ENCODE data around the gene DAAM1.

Gene DAAM1

DNA sequence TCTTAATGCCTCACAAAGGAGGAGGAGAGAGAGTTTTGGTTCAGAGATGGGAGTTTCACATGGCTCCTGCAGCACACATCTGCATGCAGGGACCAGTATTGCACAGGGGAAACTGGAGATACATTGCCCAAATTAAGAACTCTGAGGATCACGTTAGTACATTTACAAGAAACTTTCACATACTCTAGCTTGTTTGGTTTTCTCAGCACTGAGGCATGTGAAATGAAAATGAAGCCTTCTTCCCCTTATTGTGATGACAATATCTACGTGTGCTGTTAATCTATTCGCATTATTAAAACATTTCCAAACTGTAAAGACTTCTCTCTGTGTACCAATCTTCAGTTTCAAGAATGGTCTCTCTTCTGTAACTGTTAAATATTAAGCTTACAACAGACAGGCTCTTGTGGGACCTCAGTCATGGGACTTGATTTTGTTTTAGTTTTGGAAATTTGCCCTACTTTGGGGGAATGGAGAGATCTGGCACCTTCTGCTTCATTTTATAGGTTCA lies 124.7 kb downstream of the DAAM1 start:
- TF ChIP-seq, protein P1, sequence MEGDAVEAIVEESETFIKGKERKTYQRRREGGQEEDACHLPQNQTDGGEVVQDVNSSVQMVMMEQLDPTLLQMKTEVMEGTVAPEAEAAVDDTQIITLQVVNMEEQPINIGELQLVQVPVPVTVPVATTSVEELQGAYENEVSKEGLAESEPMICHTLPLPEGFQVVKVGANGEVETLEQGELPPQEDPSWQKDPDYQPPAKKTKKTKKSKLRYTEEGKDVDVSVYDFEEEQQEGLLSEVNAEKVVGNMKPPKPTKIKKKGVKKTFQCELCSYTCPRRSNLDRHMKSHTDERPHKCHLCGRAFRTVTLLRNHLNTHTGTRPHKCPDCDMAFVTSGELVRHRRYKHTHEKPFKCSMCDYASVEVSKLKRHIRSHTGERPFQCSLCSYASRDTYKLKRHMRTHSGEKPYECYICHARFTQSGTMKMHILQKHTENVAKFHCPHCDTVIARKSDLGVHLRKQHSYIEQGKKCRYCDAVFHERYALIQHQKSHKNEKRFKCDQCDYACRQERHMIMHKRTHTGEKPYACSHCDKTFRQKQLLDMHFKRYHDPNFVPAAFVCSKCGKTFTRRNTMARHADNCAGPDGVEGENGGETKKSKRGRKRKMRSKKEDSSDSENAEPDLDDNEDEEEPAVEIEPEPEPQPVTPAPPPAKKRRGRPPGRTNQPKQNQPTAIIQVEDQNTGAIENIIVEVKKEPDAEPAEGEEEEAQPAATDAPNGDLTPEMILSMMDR (IDR thresholded peaks at IDR 0.05; ENCODE audit: insufficient read depth, low read depth, low read length, missing control alignments), result no peak
- H3K4me3 ChIP-seq (ENCODE audit: low read length), result no peak overlapping the region
- no peak for DNase-seq (ENCODE audit: low read depth)

DNA sequence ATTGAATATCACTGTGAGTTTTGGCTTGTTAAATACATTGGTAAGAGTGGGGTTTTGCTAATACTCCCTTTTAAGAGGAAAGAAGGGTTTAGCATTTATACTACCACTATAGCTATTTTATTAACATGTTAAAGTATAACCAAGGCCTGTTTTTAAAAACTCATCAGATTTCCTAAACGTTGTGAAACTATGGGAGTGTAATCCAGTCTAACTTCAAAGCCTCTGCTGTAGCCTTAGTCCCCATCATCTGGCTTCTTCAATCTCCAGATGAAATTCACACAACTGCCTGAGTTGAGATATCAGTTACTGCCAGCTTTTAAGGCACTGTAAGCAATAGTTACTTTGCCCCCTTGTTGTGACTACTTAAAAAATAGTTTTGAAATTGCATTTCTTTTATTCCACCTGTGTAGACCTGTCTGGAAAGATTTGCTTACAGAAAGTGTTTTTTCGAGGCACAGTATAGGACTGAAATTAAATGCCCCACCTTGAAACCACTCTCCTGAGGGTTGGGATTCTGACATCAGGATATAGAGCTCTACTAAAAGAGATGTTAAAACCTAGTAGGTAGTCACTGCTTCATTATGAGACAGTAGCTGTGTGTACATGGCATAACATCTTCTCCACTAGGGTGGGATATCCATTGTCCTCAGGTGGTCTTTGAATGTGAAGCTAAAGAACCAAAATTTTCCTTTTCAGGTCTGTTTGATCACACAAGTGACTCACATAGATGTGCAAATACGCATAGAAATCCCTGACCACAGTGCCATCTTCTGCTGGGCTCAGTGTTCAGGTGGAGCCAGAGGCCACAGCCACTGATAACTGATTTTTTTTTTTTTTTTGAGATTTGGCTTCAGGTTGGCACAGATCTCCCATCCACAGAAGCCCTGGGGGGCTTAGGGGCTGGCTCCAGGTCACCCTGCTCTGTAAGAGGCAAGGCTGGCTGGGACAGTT lies 125.5 kb downstream of the DAAM1 start:
- TF ChIP-seq, protein P1 (IDR thresholded peaks at IDR 0.05; ENCODE audit: insufficient read depth, low read depth, low read length, missing control alignments), result no peak
- peak; percentile 18 for DNase-seq (ENCODE audit: low read depth)
- no peak overlapping the region for H3K4me3 ChIP-seq (ENCODE audit: low read length)

DNA sequence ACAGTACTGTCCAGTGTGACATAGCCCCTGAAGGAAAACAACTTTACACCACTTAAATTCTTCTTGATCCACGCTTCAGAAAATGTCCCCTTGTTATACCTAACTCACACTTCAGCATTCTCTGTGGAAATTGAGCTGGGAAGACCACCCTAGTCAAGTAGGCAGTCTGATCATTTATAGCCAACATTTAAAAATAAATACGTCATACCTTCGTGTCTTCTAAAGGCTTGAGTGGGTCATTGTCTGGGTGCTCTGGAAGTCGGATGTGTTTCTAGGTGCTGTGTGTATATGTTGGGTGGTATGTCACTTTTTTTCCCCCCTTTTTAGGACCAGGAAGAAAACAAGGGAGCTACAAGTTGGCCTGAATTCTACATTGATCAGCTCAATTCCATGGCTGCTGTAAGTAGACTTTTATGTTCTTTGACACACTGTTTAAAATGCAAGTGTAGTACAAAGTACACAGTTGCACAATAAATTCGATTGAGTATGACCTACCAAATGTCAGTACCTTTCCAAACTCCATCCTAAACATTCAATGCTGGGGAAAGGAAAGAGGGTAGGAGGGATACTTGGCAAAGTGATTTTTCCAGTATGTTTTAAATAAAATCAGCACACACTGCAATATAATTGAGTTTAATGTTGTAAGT lies 126.6 kb downstream of the DAAM1 start:
- no peak for DNase-seq (ENCODE audit: low read depth)
- no peak overlapping the region for H3K4me3 ChIP-seq (ENCODE audit: low read length)
- TF ChIP-seq, protein P1 (IDR thresholded peaks at IDR 0.05; ENCODE audit: insufficient read depth, low read depth, low read length, missing control alignments), result no peak

DNA sequence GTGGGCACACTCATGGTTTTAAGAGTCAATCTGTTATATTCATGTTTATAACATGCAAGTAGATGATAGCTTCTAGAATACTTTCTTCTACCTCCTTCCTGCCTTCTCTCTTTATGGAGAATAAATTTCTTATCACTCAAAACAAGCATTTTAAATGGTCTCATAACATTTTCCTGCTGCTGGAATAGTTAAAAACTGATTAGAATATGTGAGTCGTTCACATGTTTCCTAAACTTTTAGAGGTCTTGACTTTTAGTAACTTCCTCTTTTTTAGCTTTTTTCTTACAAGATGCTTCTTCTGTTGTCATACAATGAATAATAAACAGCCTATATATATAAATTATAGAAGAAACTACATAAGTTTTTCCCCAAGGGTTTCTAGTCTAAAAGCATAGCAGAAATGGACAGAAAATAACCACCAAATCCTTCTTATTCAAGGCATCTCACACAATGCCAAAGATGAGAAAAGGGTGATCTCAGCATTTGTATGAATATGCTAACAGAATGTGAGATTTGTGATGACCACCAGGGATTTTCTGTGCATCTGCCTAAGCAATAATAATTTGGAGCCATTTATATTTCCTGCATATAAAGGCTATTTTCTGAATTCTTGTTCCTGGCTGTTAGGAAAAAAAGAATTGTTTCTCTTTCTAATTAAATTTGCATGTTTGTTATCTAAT lies 127.8 kb downstream of the DAAM1 start:
- TF ChIP-seq, protein P1 (IDR thresholded peaks at IDR 0.05; ENCODE audit: insufficient read depth, low read depth, low read length, missing control alignments), result no peak
- no peak for DNase-seq (ENCODE audit: low read depth)
- H3K4me3 ChIP-seq (ENCODE audit: low read length), result no peak overlapping the region

DNA sequence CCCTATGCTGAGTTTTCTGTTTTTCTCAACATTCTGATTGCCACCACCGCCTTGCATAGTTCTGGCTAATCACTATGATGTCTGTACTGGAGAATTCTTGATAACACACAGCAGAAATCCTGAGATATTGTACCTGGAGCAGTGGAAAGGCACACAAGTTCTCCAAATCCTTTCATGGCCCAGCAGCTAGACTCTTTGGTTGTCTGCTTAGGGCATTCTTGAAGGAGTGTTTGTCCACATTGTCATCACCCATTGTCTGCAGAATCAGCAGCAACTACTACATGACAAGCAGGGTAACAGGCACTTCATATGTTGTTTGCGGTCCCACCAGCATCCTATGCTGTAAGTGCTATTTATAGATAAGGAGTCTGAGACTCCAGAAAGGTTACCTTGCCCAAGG lies 128.9 kb downstream of the DAAM1 start:
- TF ChIP-seq, protein P1 (IDR thresholded peaks at IDR 0.05; ENCODE audit: insufficient read depth, low read depth, low read length, missing control alignments), result no peak
- no peak for DNase-seq (ENCODE audit: low read depth)
- no peak overlapping the region for H3K4me3 ChIP-seq (ENCODE audit: low read length)

DNA sequence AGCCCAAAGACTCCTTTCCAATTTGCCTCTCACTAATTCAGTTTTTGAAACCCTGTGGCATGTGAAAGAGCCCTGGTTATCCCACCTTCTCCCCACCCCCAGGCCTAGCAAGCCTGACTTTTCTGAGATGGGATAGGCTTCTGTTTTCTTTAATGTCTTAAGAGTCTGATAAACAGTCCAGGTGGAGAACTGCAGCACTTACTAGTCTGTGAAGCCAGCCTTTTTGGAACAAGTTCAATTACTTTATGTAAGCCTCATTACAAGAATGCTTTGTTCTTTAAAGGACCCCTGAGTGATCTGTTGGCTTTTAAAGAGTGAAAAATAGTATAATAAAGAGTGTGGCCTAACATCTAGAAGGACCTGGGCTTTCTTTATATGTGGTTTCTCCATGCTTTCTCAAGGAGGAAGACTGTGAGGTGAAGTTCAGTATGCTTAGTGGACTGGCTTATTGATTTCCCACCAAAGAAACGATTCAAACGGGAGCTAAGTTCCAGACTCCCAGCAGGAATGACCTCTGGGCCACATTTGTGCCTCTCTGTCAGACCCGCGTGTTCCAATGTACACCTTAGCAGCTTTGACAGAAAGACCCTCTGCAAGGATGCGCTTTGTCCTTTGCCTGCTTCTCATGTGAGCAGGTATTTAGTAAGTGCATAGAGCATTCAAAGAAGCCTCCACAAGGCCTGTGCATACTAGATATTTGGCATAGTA lies 129.5 kb downstream of the DAAM1 start:
- no peak overlapping the region for H3K4me3 ChIP-seq (ENCODE audit: low read length)
- DNase-seq (ENCODE audit: low read depth), result no peak
- TF ChIP-seq, protein P1 (IDR thresholded peaks at IDR 0.05; ENCODE audit: insufficient read depth, low read depth, low read length, missing control alignments), result no peak
